Measurements from ENCODE around the gene SPAG16. TPM values are rescaled to one million over a fixed set of nuclear protein-coding genes. Genes with fewer than 3 reads are reported as not detected.

The SPAG16 gene
- total RNA-seq, 1 donor from 2014 or later, result 7.6 TPM

- intact Hi-C loops (cut with DNase I), result no loop called here
- H3K9me3 ChIP-seq, result no peaks in the 10 kb centered on the region
- H3K4me1 ChIP-seq, result no peaks in the 10 kb centered on the region
- H3K4me3 ChIP-seq, result no peak overlapping the region
- no peaks in the 10 kb centered on the region for H3K36me3 ChIP-seq
- TF ChIP-seq, protein P1, sequence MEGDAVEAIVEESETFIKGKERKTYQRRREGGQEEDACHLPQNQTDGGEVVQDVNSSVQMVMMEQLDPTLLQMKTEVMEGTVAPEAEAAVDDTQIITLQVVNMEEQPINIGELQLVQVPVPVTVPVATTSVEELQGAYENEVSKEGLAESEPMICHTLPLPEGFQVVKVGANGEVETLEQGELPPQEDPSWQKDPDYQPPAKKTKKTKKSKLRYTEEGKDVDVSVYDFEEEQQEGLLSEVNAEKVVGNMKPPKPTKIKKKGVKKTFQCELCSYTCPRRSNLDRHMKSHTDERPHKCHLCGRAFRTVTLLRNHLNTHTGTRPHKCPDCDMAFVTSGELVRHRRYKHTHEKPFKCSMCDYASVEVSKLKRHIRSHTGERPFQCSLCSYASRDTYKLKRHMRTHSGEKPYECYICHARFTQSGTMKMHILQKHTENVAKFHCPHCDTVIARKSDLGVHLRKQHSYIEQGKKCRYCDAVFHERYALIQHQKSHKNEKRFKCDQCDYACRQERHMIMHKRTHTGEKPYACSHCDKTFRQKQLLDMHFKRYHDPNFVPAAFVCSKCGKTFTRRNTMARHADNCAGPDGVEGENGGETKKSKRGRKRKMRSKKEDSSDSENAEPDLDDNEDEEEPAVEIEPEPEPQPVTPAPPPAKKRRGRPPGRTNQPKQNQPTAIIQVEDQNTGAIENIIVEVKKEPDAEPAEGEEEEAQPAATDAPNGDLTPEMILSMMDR (IDR thresholded peaks at IDR 0.05), result no peak
- H3K27ac ChIP-seq, result no peak overlapping the region
- DNase-seq (ENCODE audit: low spot score in 2 of 2), result no peak
- H3K27me3 ChIP-seq, result no peaks in the 10 kb centered on the region
These were observed 948.9 kb downstream of the SPAG16 start for GRCh38 chr2:214233164-214233563.

DNA sequence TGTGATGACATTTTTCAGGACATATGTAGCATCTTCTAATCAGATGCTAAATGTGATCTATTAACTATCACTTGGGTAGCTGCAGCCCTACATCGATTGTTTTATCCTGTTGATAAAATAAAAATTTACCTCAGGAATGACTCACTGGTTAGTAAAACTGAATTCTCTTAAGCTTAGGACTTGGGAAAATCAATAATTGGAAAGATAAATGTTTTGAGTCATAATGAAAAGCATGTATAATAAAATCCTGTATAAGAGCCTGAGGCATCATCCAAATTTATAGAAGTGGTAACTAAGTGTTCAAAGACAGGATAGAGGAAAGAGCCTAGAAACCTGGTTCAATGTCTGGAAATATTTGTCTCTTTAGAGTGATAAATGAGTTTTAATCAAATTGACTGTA lies 958.5 kb downstream of the SPAG16 start:
- Histone ChIP-seq H3K27ac (no peak overlapping the region), H3K4me3 (no peak overlapping the region), H3K27me3 (no peaks in the 10 kb centered on the region), H3K9me3 (no peaks in the 10 kb centered on the region), H3K4me1 (no peaks in the 10 kb centered on the region), H3K36me3 (no peaks in the 10 kb centered on the region)
- intact Hi-C loops (cut with DNase I), result no loop called here
- TF ChIP-seq, protein P1 (IDR thresholded peaks at IDR 0.05), result no peak
- no peak for DNase-seq (ENCODE audit: low spot score in 2 of 2)

DNA sequence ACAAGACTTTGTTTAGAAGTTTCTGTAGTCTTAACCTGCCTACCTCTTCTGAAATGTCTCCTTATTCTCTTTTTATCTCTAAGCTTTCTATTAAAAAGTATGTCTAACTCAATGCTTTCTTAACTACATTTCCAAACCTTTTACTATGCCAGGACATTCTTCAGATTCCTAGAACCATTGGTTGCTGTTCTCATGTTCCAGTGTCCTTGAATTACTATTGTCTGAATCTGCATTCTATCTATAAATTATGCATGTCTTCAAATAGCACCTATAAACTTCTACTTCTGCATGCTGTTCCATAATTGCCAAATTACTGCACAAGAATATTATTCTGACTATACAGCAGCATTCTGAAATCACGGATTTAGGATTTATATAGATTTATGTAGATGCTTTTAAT lies 960.6 kb downstream of the SPAG16 start:
- H3K27ac ChIP-seq, result no peak overlapping the region
- intact Hi-C loops (cut with DNase I), result no loop called here
- no peak for DNase-seq (ENCODE audit: low spot score in 2 of 2)
- H3K4me1 ChIP-seq, result no peaks in the 10 kb centered on the region
- no peaks in the 10 kb centered on the region for H3K36me3 ChIP-seq
- TF ChIP-seq, protein P1 (IDR thresholded peaks at IDR 0.05), result no peak
- no peaks in the 10 kb centered on the region for H3K27me3 ChIP-seq
- no peak overlapping the region for H3K4me3 ChIP-seq
- H3K9me3 ChIP-seq, result no peaks in the 10 kb centered on the region

- DNase-seq (ENCODE audit: low spot score in 2 of 2), result no peak
- Histone ChIP-seq H3K4me1 (no peaks in the 10 kb centered on the region), H3K27me3 (no peaks in the 10 kb centered on the region), H3K36me3 (no peaks in the 10 kb centered on the region), H3K27ac (no peak overlapping the region), H3K4me3 (no peak overlapping the region), H3K9me3 (no peaks in the 10 kb centered on the region)
- TF ChIP-seq, protein P1 (IDR thresholded peaks at IDR 0.05), result no peak
- intact Hi-C loops (cut with DNase I), result no loop called here
These were observed 962.2 kb downstream of the SPAG16 start for GRCh38 chr2:214246417-214246816.

- no peak overlapping the region for H3K4me3 ChIP-seq
- no peaks in the 10 kb centered on the region for H3K36me3 ChIP-seq
- no peaks in the 10 kb centered on the region for H3K4me1 ChIP-seq
- TF ChIP-seq, protein P1 (IDR thresholded peaks at IDR 0.05), result no peak
- no peak overlapping the region for H3K27ac ChIP-seq
- intact Hi-C loops (cut with DNase I), result no loop called here
- no peak for DNase-seq (ENCODE audit: low spot score in 2 of 2)
- H3K9me3 ChIP-seq, result no peaks in the 10 kb centered on the region
- H3K27me3 ChIP-seq, result no peaks in the 10 kb centered on the region
These were observed 963.3 kb downstream of the SPAG16 start for GRCh38 chr2:214247531-214247930.

- no peak for DNase-seq (ENCODE audit: low spot score in 2 of 2)
- no peaks in the 10 kb centered on the region for H3K4me1 ChIP-seq
- TF ChIP-seq, protein P1 (IDR thresholded peaks at IDR 0.05), result no peak
- no peaks in the 10 kb centered on the region for H3K27me3 ChIP-seq
- no peaks in the 10 kb centered on the region for H3K9me3 ChIP-seq
- intact Hi-C loops (cut with DNase I), result no loop called here
- H3K27ac ChIP-seq, result no peak overlapping the region
- no peaks in the 10 kb centered on the region for H3K36me3 ChIP-seq
- H3K4me3 ChIP-seq, result no peak overlapping the region
These were observed 970.8 kb downstream of the SPAG16 start for GRCh38 chr2:214255046-214255445.
